Stomach (tissue), 4 donors: ENCODE results near the gene C11orf98.

Experiments
- CTCF ChIP-seq, 7 experiments: fragments of 450-650 bp in 4 of 7; fragments of 200-600 bp in 3 of 7; sonication (generic) in 3 of 7; IDR thresholded peaks; one replicate each; pipeline ENCODE4 v1.5.1; 2016 to 2019; ENCODE audit warnings: antibody characterized with exemption in 7 of 7, control low read depth in 2 of 7, mild to moderate bottlenecking in 1 of 7
- POLR2A ChIP-seq, 4 donors: fragments of 450-650 bp; IDR thresholded peaks; one replicate each; pipeline ENCODE4 v1.6.1; 2016; ENCODE audit warnings: antibody characterized with exemption in 4 of 4, control low read depth in 2 of 4, mild to moderate bottlenecking in 1 of 4, moderate library complexity in 1 of 4

DNA sequence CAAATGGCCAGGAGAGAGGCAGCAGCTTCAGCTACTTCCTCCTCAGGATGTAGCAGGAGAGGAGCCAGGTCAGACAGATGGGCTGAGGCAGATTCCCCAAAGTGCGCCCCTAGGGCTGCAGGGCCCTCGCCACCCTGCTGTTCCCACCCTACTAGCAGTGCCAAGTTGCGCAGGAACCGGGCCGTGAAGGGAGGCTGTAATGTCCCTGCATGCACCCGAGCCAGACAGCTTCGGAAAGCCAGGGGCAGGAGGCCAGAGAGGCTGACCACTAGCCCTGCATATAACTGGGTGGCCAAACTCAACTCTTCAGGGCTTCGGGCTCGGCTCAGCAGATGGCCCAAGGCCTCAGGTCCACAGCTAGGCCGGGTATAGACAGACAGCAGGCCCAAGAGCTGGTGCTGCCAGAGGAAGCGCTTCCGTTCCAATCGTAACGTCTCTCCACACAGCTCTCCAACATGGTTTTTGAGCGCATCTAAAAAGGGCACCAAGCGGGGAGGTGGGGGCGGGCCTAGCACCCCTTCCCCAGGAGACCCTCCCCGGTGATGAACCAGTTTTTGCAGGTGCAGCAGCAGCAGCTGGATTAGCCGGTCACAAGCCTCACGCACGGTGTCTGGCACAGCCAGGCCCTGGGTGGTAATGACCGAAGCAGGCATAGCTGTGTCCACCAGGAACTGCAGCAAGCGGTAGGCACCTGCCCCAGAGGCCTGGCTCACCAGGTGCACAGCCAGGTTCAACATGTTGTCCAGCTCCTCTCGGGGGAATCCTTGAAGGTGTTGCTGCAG, 16.6 kb downstream of the C11orf98 start:
- no peak for TF ChIP-seq CTCF (IDR thresholded peaks at IDR 0.05)
- TF ChIP-seq POLR2A (IDR thresholded peaks at IDR 0.05) = no peak
